OCI-LY1 (cell line): ENCODE results near the gene PDCD1.

Experiments
- CTCF ChIP-seq: fragments of 200-600 bp; sonication (generic), shearing (Covaris generic); IDR thresholded peaks from 2 replicates; pipeline ENCODE4 v1.5.1; 2017; ENCODE audit warnings: mild to moderate bottlenecking, antibody characterized with exemption, low read length, moderate library complexity, mixed read lengths
- EZH2 ChIP-seq: fragments of 200-600 bp; sonication (generic), shearing (Covaris generic); IDR thresholded peaks from 2 replicates; pipeline ENCODE4 v1.8.0; 2017; ENCODE audit warnings: borderline replicate concordance, mixed run types, mild to moderate bottlenecking, antibody characterized with exemption, low read length, moderate library complexity, mixed read lengths

GRCh38 chr2:241872313-241872642 is 13.6 kb upstream of the PDCD1 start:
- no peak for TF ChIP-seq CTCF
- TF ChIP-seq EZH2: no peak
